GM18909 (cell line): Measurements from ENCODE around the gene EIF1AD.
"Not testable (repeated sequence)": the region's sequence is repeated elsewhere in the genome, so short reads cannot be mapped to it uniquely, and the experiment has no call there.

ENCODE experiments used
- ATAC-seq: cut with Tn5 transposase; IDR thresholded peaks from one replicate; pipeline ENCODE4 v1.9.1; 2021; ENCODE audit warnings: mild to moderate bottlenecking; ENCODE audit not compliant: unreplicated experiment, poor library complexity

Gene EIF1AD

GRCh38 chr11:66022401-66023185 is 20.6 kb upstream of the EIF1AD start:
- no peak for ATAC-seq

- no peak for ATAC-seq
Observed at GRCh38 chr11:66020618-66021357, 18.8 kb upstream of the EIF1AD start.

GRCh38 chr11:66020212-66020611 is 18.3 kb upstream of the EIF1AD start:
- no peak for ATAC-seq

- no peak for ATAC-seq
Observed at GRCh38 chr11:66017321-66017720, 15.4 kb upstream of the EIF1AD start.

- ATAC-seq = no peak
Observed at GRCh38 chr11:66016793-66017177, 14.8 kb upstream of the EIF1AD start.

- ATAC-seq = no peak
Observed at GRCh38 chr11:66015936-66016792, 14.2 kb upstream of the EIF1AD start.

- no peak for ATAC-seq
Observed at GRCh38 chr11:66015454-66015881, 13.5 kb upstream of the EIF1AD start.

- no peak for ATAC-seq
Observed at GRCh38 chr11:66014804-66015453, 13.0 kb upstream of the EIF1AD start.

GRCh38 chr11:66013762-66014100 is 11.8 kb upstream of the EIF1AD start:
- no peak for ATAC-seq

- no peak for ATAC-seq
Observed at GRCh38 chr11:66012946-66013761, 11.2 kb upstream of the EIF1AD start.

GRCh38 chr11:66012371-66012945 is 10.5 kb upstream of the EIF1AD start:
- no peak for ATAC-seq

GRCh38 chr11:66011785-66012303 is 9.9 kb upstream of the EIF1AD start, which contains the start of gene CST6:
CST6 (plus strand) TSS chr11:66012008; CDS start chr11:66012045, 37 bp downstream.
- ATAC-seq = no peak

GRCh38 chr11:66011239-66011784 is 9.4 kb upstream of the EIF1AD start:
- no peak for ATAC-seq

- not testable (repeated sequence) for ATAC-seq
Observed at GRCh38 chr11:66010036-66010435, 8.1 kb upstream of the EIF1AD start.

GRCh38 chr11:66008468-66009101 is 6.6 kb upstream of the EIF1AD start:
- no peak for ATAC-seq

- no peak for ATAC-seq
Observed at GRCh38 chr11:66008095-66008467, 6.1 kb upstream of the EIF1AD start.

- ATAC-seq = no peak
Observed at GRCh38 chr11:66007201-66007634, 5.3 kb upstream of the EIF1AD start.

- ATAC-seq = no peak
Observed at GRCh38 chr11:66006891-66007176, 4.9 kb upstream of the EIF1AD start.
